Measurements from ENCODE around the gene TMEM108.

DNA sequence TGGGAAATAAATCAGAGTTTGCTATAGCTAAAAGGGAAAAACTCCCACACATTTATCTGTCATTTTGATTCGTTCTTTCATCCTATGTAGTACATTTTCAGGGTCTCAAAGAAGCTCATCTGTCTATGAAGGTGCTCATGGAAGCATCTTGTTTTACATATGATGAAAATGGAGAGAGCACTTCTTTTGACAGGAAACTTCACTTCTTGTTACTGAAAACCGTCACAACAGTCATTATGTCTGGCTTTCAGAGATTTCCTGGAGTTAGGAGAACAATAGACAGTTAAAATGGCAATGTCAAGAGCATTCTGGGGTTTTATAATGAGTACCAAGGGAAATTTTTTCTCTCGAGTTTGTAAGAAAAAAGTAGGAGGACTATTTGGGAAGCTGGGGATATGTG, 83.3 kb downstream of the TMEM108 start:
- no peak for TF ChIP-seq POLR2A (IDR thresholded peaks at IDR 0.05)
- TF ChIP-seq, protein P1, sequence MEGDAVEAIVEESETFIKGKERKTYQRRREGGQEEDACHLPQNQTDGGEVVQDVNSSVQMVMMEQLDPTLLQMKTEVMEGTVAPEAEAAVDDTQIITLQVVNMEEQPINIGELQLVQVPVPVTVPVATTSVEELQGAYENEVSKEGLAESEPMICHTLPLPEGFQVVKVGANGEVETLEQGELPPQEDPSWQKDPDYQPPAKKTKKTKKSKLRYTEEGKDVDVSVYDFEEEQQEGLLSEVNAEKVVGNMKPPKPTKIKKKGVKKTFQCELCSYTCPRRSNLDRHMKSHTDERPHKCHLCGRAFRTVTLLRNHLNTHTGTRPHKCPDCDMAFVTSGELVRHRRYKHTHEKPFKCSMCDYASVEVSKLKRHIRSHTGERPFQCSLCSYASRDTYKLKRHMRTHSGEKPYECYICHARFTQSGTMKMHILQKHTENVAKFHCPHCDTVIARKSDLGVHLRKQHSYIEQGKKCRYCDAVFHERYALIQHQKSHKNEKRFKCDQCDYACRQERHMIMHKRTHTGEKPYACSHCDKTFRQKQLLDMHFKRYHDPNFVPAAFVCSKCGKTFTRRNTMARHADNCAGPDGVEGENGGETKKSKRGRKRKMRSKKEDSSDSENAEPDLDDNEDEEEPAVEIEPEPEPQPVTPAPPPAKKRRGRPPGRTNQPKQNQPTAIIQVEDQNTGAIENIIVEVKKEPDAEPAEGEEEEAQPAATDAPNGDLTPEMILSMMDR (IDR thresholded peaks at IDR 0.05), result no peak

Data from lower leg skin (tissue), 3 donors.